SK-N-SH (cell line): Measurements from ENCODE around the gene CACNA1G. TPM values are rescaled to one million over a fixed set of nuclear protein-coding genes. Genes with fewer than 3 reads are reported as not detected.

Source experiments
- CTCF ChIA-PET: fragments of 300-600, 350-600 bp; formaldehyde crosslinking; extraction: SDS; loops from one replicate; lab custom pipeline; 2021; lab: Yijun Ruan, JAX
- POLR2A ChIA-PET: fragments of 350-600 bp; sonication (Branson Sonifier 250); formaldehyde crosslinking; extraction: SDS; loops from one replicate; lab custom pipeline; 2020; ENCODE audit warnings: antibody characterized with exemption, inconsistent platforms; lab: Yijun Ruan, JAX
- DNase-seq: peaks from one replicate; pipeline ENCODE4 v3.0.0; 2012
- H2AFZ ChIP-seq: fragments of 200-600 bp; sonication (generic); 2 replicates; pipeline ENCODE4 v1.8.1; 2016; ENCODE audit warnings: antibody characterized with exemption, mild to moderate bottlenecking, low read depth
- H3F3A ChIP-seq: fragments of 200-600 bp; sonication (generic); replicated peaks from 2 replicates; pipeline ENCODE3; 2016; ENCODE audit warnings: antibody characterized with exemption, mild to moderate bottlenecking; ENCODE audit not compliant: insufficient read depth
- H3K27ac ChIP-seq, 2 experiments: fragments of 200-500 bp in 1 of 2; fragments of 200-600 bp in 1 of 2; sonication (Bioruptor generic) in 1 of 2; sonication (generic), shearing (Covaris generic) in 1 of 2; 2 replicates each; pipeline versions ENCODE4 v1.5.1 to v1.6.1; 2014 to 2016; ENCODE audit warnings: low read depth in 2 of 2, inconsistent platforms in 1 of 2, low read length in 1 of 2, mild to moderate bottlenecking in 1 of 2, mixed read lengths in 1 of 2
- H3K27me3 ChIP-seq: fragments of 200-600 bp; sonication (generic), shearing (Covaris generic); 2 replicates; pipeline ENCODE4 v1.6.1; 2016; ENCODE audit warnings: mixed run types; ENCODE audit not compliant: insufficient read depth
- H3K36me3 ChIP-seq, 2 experiments: fragments of 200-500 bp in 1 of 2; fragments of 200-600 bp in 1 of 2; sonication (Bioruptor generic) in 1 of 2; sonication (generic) in 1 of 2; replicated peaks in 1 of 2; 2 replicates each; pipeline versions ENCODE3 to v1.5.1; 2014 to 2016; ENCODE audit warnings: low read length in 1 of 2, mild to moderate bottlenecking in 1 of 2; ENCODE audit not compliant: insufficient read depth in 2 of 2, control insufficient read depth in 1 of 2
- H3K4me1 ChIP-seq, 2 experiments: fragments of 200-500 bp in 1 of 2; fragments of 200-600 bp in 1 of 2; sonication (Bioruptor generic) in 1 of 2; sonication (generic), shearing (Covaris generic) in 1 of 2; 2 replicates each; pipeline versions ENCODE4 v1.5.1 to v1.6.1; 2014 to 2016; ENCODE audit warnings: low read depth in 1 of 2, low read length in 1 of 2, mixed run types in 1 of 2; ENCODE audit not compliant: insufficient read depth in 2 of 2, control insufficient read depth in 1 of 2
- H3K4me2 ChIP-seq: fragments of 200-600 bp; sonication (generic), shearing (Covaris generic); 2 replicates; pipeline ENCODE4 v1.6.1; 2017; ENCODE audit warnings: mixed run types
- H3K4me3 ChIP-seq, 2 experiments: fragments of 200-500 bp in 1 of 2; fragments of 200-600 bp in 1 of 2; sonication (Bioruptor generic) in 1 of 2; sonication (generic), shearing (Covaris generic) in 1 of 2; 2 replicates each; pipeline versions ENCODE4 v1.5.1 to v1.8.1; 2014 to 2016; ENCODE audit warnings: low read depth in 2 of 2, inconsistent platforms in 1 of 2, low read length in 1 of 2, mild to moderate bottlenecking in 1 of 2, mixed read lengths in 1 of 2, moderate library complexity in 1 of 2
- H3K79me2 ChIP-seq: fragments of 200-600 bp; sonication (generic); 2 replicates; pipeline ENCODE4 v1.8.1; 2017; ENCODE audit warnings: mild to moderate bottlenecking; ENCODE audit not compliant: insufficient read depth
- H3K9ac ChIP-seq: fragments of 200-600 bp; sonication (generic); 2 replicates; pipeline ENCODE4 v1.6.1; 2017; ENCODE audit warnings: mixed run types
- H3K9me2 ChIP-seq: fragments of 200-600 bp; sonication (generic); 2 replicates; pipeline ENCODE4 v1.6.1; 2017; ENCODE audit warnings: mixed run types
- H3K9me3 ChIP-seq: fragments of 200-600 bp; sonication (generic); 2 replicates; pipeline ENCODE4 v1.6.1; 2017; ENCODE audit warnings: mixed run types, mild to moderate bottlenecking, moderate library complexity
- H4K20me1 ChIP-seq: fragments of 200-600 bp; sonication (generic); 2 replicates; pipeline ENCODE4 v1.6.1; 2017; ENCODE audit warnings: mild to moderate bottlenecking, mixed run types; ENCODE audit not compliant: insufficient read depth
- CHD2 ChIP-seq: fragments of 150-350 bp; IDR thresholded peaks from 2 replicates; pipeline ENCODE4 v1.6.1; 2018; ENCODE audit warnings: low read length; ENCODE audit not compliant: partially characterized antibody
- CTCF ChIP-seq: fragments of 200-600 bp; sonication (generic); IDR thresholded peaks from 2 replicates; pipeline ENCODE4 v1.6.1; 2017; ENCODE audit warnings: antibody characterized with exemption, mild to moderate bottlenecking, moderate library complexity
- EZH2phosphoT487 ChIP-seq: fragments of 200-600 bp; sonication (generic); IDR thresholded peaks from 2 replicates; pipeline ENCODE4 v1.6.1; 2017; ENCODE audit warnings: low read depth, mixed run types, mild to moderate bottlenecking, antibody characterized with exemption, moderate library complexity, borderline replicate concordance
- GATA2 ChIP-seq: sonication (generic); formaldehyde crosslinking; IDR thresholded peaks from 2 replicates; pipeline ENCODE4 v1.5.0; 2020; ENCODE audit warnings: mild to moderate bottlenecking, missing genetic modification reagents
- IRF3 ChIP-seq: fragments of 150-350 bp; IDR thresholded peaks from 2 replicates; pipeline ENCODE4 v1.6.1; 2016; ENCODE audit warnings: mild to moderate bottlenecking, low read depth, low read length
- JUND ChIP-seq: IDR thresholded peaks from 2 replicates; pipeline ENCODE4 v1.4.0; 2012
- MAX ChIP-seq: IDR thresholded peaks from 2 replicates; pipeline ENCODE4 v1.4.0; 2012; ENCODE audit warnings: low read depth
- NFIC ChIP-seq: IDR thresholded peaks from 2 replicates; pipeline ENCODE4 v1.4.0; 2012; ENCODE audit warnings: borderline replicate concordance
- PBX3 ChIP-seq: IDR thresholded peaks from 2 replicates; pipeline ENCODE4; 2012
- POLR2AphosphoS5 ChIP-seq: IDR thresholded peaks from 2 replicates; pipeline ENCODE4 v1.6.1; 2012; ENCODE audit warnings: low read depth, low read length
- RAD21 ChIP-seq: IDR thresholded peaks from 2 replicates; pipeline ENCODE4 v1.6.1; 2012; ENCODE audit warnings: mild to moderate bottlenecking, low read length
- RCOR1 ChIP-seq: fragments of 150-350 bp; IDR thresholded peaks from 2 replicates; pipeline ENCODE4 v1.6.1; 2017; ENCODE audit warnings: antibody characterized with exemption, low read length
- RXRA ChIP-seq: IDR thresholded peaks from 2 replicates; pipeline ENCODE4 v1.4.0; 2012; ENCODE audit warnings: low read depth, mild to moderate bottlenecking, borderline replicate concordance
- SIN3A ChIP-seq: IDR thresholded peaks from 2 replicates; pipeline ENCODE4 v1.6.1; 2012; ENCODE audit warnings: low read depth, mild to moderate bottlenecking, low read length, moderate library complexity, borderline replicate concordance
- TAF1 ChIP-seq: IDR thresholded peaks from 2 replicates; pipeline ENCODE4 v1.6.1; 2012; ENCODE audit warnings: low read depth, mild to moderate bottlenecking, low read length, moderate library complexity, borderline replicate concordance
- TEAD4 ChIP-seq: IDR thresholded peaks from 2 replicates; pipeline ENCODE4 v1.4.0; 2012; ENCODE audit warnings: mild to moderate bottlenecking, borderline replicate concordance; ENCODE audit not compliant: insufficient read depth
- USF2 ChIP-seq: fragments of 150-350 bp; IDR thresholded peaks from 2 replicates; pipeline ENCODE4 v1.6.1; 2017; ENCODE audit warnings: antibody characterized with exemption, low read length, low read depth, borderline replicate concordance
- YY1 ChIP-seq: IDR thresholded peaks from 2 replicates; pipeline ENCODE4 v1.4.0; 2012; ENCODE audit warnings: low read depth, mild to moderate bottlenecking
- WGBS: methylation state at CpG from one replicate; pipeline ENCODE4 v1.1.6; 2017; ENCODE audit warnings: low lambda C conversion rate; 5-methylcytosine and 5-hydroxymethylcytosine counted together
- polyA plus RNA-seq, 3 experiments: library from polyadenylated mRNA; depleted of rRNA; stranded (reverse); fragments of >200 nt; gene quantifications; 2 replicates each; pipeline ENCODE4 v1.2.3, GENCODE V29; 2012

CACNA1G gene
- polyA plus RNA-seq, 1 of the 3 experiments (the other 2 are of a cell fraction): 0.21 TPM

GRCh38 chr17:50662632-50663225, 102.2 kb downstream of the CACNA1G start (continued):
- no peak for TF ChIP-seq TEAD4
- TF ChIP-seq RXRA: no peak
- TF ChIP-seq RCOR1: no peak
- TF ChIP-seq POLR2AphosphoS5: no peak
- TF ChIP-seq MAX: no peak

GRCh38 chr17:50663812-50664374, 103.4 kb downstream of the CACNA1G start:
- H4K20me1 ChIP-seq: no peaks in the 10 kb centered on the region
- DNase-seq: no peak
- H3K27me3 ChIP-seq: no peaks in the 10 kb centered on the region
- peaks cover 38% of the 10 kb centered on the region for H3F3A ChIP-seq
- H3K9me3 ChIP-seq: no peaks in the 10 kb centered on the region
- no peak for TF ChIP-seq TEAD4
- no peak for TF ChIP-seq EZH2phosphoT487
- no peak for TF ChIP-seq JUND
- TF ChIP-seq PBX3: no peak
- no peak for TF ChIP-seq IRF3
- TF ChIP-seq RAD21: no peak
- no peak for TF ChIP-seq CTCF
- no peak for TF ChIP-seq GATA2 (CRISPR knock-in tag)
- TF ChIP-seq NFIC: no peak
- no peak for TF ChIP-seq CHD2
- TF ChIP-seq MAX: no peak
- no peak for TF ChIP-seq YY1
- TF ChIP-seq SIN3A: no peak
- TF ChIP-seq TAF1: no peak
- TF ChIP-seq USF2: no peak
- H3K27ac ChIP-seq: no peak overlapping the region
- WGBS: 93% methylated on average over 10 of the region's 10 CpGs
- H3K4me1 ChIP-seq: peaks cover 34 to 53% of the 10 kb centered on the region in 2 experiments
- CTCF ChIA-PET: interaction anchor here (0.7 to 4.4 kb wide), 5 partner anchors 10 to 184 kb away, joined by 3 to 20 read pairs (median 3); no protein-coding TSS in a partner anchor
- POLR2A ChIA-PET: no interaction called here
- no peaks in the 10 kb centered on the region for H3K79me2 ChIP-seq
- H3K9me2 ChIP-seq: no peaks in the 10 kb centered on the region
- H2AFZ ChIP-seq: no peak overlapping the region
- no peak overlapping the region for H3K4me3 ChIP-seq
- H3K4me2 ChIP-seq: no peak overlapping the region
- H3K36me3 ChIP-seq: peaks cover 7 to 10% of the 10 kb centered on the region in 2 experiments
- H3K9ac ChIP-seq: no peak overlapping the region
